IPS-NIHi7 (cell line): Measurements from ENCODE around the gene TSPAN3.

Source experiments
- DNase-seq: peaks from one replicate; pipeline ENCODE4 v3.0.0; 2012; ENCODE audit warnings: mixed read lengths; ENCODE audit errors: extremely low spot score

The TSPAN3 gene

DNA sequence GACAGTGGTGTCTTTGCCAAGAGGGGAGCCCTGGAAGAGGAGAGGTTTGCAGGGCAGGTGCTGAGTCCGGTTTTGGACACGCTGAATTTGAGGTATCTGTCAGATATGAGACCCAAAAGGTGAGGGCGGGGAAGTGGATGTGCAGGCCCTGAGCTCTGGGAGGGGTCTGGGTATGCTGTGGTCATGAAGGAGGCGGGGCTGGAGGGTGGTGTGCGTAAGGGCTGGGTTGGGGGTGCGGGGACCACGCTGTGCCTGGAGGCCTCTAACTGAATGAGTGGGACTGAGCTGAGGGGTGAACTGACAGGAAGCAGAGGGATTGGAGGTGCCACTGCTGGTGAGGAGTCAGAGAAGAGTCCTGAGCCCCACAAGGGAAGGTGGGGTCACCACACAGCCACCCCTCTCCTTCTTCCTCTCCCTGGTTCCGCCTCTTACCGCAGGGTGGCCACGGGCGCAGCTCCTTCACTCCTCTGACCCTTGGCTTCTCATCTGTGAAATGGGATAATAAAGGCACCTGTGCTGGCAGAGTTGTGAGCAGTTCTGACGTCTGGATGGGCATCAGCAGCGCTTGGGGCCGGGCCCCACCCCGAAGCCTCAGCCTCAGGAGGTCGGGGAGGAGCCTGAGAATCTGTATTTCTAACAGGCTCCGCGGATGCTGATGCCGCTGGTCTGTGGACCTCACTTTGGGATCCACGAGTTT lies 47.2 kb downstream of the TSPAN3 start:
- DNase-seq = no peak

DNA sequence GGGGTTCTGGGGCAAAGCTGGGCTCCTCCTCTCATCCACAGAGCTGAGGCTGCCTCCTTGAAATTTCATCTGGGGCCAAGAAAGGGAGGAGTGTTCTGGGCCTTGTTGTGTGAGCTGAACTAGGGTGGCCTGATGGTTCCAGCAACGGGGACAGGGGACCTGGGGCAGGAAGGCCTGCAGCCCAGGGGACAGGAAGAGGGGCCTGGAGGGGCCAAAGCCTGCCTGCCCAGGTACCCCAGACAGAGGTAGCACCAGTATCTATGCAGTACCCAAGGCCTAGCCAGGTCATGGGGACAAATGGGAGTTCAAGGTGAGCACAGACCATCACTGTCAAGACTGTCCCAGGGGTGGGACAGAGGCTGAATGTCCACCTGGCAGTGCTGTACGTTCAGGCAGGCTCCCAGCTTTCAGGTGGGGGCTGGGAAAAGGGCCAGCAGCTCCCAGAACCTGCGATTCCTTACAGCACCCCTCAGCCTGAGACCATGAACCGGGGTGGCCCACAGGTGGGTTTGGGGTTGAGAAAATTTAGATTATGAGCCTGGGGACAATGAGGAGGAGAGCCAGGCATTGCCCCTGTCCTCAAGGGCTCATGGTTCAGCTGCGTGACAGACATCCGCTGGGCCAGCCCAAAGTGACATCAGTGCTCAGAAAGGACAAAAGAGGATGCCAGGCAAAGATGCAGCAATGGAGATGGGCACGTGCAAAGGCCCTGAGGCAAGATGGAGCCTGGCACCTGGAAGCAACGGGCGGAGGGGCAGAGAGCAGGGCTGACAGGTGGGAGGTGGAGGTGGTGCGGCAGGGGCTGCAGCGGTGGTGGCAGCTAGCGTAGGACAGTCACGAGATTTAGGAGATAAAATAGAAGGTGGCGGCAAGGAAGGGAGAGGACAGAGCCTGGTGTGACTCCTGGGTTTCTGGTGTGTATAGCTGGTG lies 48.0 kb downstream of the TSPAN3 start:
- no peak for DNase-seq

DNA sequence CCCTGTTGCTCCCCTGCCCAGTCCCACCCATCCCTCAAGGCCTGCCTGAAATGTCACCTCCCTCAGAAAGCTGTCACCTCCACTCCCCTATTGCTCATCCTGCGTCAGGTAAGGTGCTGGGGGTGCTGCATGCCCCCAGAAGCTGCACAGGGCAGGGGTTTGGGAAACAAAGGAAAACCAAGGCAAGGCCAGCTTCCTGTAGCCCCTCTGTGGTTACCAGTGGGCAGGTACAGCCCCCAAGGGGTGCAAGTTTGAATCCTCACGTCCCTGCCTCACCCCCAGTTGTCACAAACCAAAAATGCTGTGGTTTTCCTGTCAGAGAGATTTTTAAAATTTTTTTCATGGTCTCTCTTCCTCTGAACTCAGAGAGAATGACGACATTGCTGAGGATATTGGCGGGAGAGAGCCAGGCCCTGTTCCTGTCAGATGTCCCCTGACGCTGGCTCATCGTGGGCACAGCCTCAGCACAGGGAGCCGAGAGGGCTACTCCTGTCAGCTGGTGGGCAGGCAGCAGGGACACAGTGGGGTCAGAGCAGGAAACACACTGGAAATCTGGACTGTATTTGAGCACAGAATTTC lies 49.0 kb downstream of the TSPAN3 start:
- no peak for DNase-seq

DNA sequence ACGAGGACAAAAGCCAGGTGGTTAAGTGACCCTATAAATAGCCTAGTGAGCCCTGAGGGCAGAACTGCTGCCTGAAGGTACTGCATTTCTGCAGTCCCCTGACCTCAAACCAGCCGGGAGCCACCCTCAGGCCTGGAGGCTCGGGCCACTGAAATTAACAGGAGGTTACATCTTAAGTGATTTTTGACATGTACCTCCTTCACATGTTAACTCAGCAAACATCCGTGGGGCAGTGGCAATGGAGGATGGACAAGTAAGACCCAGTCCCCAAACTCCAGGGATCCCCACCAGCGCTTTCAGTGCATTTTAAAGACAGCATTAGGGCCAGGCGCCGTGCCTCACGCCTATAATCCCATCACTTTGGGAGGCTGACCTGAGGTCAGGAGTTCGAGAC lies 49.8 kb downstream of the TSPAN3 start:
- no peak for DNase-seq

DNA sequence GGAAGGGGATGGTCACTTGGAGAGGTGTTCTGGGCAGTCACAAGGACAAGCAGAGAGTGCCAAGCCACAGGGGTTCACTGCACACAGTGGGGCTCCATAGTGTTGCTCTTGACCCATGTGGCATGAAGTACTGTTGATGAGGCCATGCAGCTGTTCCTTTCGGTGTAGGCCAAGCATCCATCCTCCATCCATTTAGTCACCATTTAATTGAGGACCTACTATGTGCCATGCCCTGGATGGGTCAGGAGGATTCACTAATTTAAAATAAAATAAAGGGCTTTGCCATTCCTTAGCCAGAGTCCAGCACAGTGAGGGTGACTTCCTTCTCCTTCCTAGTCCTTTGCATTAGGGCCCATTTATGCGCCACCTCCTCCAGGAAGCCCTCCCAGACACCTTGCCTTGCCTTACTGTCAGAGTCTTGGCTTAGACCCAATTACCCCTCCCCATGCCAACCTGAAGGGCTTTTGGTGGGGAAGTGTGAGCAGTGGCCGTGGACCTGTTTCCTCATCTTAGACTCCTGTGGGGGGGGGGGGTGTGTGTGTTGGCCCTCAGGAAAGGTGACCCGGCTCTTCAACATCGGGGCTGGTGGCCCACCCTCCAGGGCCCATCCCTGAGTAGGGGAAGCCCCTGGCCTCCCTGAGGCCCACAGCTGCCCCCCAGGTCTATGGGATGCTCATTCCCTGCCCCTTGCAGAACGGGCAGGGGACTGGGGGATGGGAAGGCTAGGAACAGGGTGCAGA lies 50.4 kb downstream of the TSPAN3 start:
- no peak for DNase-seq

DNA sequence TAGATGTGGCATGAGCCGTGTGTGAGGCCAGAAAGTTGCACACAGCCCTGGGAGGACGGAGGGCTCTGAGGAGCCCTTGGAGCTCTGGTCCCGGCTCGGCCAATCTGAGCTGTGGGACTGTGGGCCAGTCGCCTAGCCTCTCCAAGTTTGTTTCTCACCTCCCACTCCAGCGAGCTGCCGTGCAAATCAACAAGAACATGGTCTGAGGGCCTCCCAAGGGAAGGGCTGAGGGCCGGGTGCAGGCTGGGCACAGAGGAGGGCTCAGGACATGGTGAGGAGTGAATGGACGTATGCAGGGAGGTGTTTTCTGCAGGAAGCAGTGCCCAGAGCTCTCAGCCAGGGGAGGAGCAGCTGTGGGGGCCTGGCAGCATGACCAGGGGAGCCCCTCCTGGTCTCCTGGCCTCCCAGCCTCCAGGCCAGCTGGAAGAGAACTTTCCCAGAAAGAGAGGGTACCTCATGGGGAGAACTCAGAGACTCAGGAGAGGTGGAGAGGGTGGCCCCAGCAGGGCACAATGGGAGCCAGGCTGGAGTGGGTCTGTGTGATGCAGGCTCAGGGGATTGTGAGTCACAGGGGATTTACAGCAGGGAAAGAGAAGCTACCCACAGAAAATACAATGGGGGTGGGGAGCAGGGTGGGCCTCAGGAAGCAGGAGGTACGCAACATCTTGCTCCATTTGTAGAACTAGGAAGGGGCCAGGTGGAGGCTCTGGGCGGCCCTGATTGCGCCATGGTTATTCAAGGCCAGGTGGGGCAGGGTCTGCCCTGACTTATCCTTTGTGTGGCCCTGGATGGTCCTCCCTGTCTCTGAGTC lies 51.2 kb downstream of the TSPAN3 start:
- no peak for DNase-seq

DNA sequence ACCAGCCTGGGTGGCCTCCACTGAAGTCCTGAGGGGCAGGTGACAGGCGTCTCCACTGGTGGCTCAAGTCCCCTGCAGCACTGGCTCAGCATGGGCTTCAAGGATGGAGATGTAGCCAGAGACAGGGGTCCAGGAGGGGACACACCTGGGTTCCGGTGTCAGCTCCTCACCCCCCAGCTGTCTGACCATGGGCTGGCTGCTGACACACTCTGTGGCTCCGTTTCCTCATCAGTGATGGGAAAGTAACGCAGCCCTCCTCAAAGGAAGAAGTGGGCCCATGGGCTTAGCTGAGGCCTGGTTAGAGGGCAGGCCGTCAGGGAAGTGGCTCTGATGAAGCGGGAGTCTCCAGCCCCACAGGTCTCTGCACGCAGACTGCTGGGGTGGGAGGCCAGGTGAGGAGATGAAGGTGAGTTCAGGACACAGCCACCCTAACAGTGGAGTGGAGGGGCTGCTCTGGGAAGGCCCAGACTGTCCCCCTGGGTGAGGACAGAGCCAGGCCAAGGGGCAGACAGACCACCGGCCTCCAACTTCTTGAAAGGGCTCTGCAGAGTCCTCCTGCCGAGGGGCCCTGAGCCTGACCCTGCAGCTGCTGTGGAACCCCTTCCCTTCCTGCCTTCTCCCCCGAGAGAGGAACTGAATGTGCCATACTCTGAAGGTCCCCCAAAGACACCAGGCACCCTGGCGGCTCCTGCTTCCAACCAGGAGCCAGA lies 52.0 kb downstream of the TSPAN3 start:
- DNase-seq = no peak

DNA sequence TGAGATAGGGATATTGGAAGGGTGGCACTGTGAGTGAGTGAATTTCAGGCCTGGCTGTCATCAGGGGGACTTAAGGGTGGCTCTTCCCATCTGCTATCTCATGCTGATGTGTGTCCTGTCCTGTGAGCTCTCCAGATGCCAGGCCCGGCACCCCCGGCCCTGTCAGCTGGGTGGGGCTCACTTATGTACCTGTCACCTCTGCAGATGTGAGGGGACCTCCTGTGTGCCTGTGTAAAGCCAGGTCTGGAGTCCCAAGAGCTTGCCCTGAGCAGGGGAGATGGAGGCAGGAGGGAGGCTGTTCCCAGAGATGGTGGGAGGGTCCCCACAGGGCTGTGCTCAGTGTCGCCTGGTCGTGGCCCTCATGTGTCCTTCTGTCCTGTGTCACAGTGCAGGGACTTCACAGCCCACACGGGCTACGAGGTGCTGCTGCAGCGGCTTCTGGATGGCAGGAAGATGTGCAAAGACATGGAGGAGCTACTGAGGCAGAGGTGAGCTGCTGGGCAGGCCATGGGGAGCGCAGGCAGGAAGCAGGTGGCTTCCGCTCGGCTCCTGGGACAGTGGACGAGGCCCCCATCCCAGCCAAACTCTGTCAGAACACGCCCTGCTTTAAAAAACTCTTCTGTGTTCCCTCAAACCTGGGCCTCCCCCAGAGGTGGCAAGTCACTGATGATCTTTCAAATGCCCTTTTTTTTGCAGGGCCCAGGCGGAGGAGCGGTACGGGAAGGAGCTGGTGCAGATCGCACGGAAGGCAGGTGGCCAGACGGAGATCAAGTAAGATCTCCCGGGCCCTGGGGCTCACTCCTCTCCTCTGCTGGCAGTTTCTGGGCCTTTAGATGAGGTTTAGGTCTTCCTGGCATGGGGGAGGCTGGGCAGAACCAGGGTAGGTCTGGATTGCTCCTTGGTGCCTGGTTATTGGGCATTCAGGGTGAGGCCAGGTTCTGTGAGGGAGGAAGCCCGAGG lies 52.9 kb downstream of the TSPAN3 start:
- no peak for DNase-seq

DNA sequence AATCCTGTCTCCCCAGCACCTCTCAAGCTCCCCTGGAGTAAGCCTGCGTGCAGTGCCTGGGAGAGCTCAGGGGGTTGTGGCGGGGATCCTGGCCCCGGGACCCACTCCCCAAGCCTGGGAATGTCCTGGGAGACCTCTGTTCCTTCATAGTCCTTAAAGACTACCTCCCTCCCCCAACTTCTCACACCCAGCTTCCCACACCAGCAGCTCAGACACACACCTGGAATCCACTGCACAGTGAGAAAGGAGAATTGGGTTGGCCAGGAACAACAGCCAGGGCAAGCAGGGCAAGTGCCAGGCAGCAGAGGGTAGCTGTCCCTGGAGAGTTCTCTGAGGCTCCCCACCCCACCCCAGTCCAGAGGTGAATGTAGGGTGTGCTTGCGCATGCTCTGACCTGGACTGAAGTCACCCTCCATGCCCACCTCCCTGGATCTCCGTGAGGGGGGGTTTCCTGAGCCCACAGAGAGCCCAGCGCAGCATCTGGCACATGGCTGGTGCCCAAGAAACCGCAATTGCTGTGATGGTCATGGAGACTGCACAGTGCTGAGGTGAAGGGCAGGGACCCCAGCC lies 53.7 kb downstream of the TSPAN3 start:
- no peak for DNase-seq

DNA sequence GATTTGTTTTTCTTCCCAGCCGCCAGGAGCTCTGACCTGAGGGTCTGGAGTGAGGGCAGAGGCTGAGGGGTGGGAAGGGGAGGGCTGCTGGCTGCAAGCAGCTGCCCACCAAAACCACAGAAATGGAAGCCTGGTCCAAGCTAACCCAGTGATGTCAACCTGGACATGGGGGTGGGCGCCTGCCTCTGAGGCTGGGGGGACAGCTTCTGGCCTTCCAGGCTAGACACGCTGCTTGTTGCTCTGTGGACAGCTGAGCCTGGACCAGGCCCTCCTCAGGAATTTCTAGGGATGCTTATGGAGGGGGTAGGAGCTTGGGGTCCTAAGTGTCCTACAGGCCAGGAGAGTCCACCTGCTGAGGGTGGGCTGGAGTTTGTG lies 54.6 kb downstream of the TSPAN3 start:
- DNase-seq = no peak

DNA sequence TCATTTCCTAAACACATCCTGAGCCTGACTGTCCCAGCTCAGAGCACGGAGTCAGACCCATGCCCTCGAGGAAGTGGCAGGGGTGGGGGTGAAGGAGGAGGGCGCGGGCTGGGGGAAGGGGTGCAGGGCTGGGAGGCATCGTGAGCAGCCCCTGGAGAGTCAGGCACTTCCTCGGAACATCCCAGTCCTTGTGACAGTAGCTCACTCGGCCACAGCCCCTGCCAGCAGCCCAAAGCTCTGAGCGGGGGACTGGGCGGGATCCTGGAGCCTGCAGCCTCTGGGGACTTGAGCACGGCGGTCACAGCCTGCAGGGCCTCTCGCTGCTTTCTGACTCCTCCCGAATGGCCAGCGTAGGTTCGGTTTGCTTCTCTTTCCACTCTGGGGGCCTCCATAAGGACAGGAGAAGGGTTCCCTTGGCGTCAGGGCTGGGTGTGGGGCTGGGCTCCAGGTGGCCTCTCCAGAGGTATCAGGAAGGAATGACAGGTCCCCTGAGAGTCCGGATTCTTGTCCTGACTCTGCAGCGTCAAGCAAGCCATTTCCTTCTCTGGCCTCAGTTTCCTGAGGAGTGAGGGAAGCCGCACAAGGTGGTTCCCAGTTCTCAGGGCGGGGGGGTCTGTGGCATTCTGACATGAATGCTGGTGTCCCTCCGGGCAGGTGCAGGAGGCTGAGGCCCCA lies 55.1 kb downstream of the TSPAN3 start:
- DNase-seq = peak; percentile 43

DNA sequence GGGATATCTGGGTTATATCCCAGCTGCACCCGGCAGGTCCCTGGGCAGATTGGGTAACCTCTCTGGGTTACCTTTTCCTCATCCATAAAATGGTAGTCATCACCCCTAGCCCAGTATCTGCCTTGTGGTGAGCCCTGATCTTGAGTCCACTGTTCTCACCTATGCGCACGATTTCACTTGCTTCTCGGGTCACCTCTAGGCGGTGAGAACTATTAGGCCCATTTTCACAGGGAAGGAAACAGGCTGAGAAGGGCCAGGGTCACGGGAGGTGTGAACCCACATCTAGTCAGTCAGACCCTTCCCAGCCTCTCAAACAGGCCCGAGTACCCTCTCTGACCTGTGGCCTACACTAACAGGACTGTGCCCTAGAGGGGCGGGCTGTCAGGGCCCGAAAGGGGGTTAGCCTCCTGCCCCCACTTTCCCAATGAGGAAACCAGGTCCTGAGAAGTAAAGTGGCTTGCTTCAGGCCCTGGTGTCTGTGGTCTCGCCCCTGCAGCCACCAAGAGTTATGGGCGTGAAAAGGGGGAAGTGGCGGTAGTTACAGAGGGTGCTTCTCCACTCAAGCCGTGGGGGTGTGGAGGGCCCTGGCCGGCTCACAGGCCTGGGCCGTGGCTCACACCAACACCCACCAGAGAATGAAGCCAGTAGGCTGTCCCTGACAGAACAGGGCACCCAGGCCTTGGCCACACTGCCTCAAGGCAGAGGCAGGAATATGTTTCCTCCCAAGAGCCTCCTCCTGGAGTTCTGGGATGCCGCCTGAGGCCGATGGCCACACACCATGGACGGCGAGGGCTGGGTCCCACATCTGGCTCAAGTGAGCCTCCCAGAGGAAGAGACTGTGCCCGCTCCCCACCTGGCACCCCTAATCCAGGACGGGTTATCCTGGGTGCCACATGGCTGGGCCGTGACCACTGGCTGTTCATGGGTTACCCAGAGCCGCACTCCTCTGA lies 56.5 kb downstream of the TSPAN3 start:
- no peak for DNase-seq

DNA sequence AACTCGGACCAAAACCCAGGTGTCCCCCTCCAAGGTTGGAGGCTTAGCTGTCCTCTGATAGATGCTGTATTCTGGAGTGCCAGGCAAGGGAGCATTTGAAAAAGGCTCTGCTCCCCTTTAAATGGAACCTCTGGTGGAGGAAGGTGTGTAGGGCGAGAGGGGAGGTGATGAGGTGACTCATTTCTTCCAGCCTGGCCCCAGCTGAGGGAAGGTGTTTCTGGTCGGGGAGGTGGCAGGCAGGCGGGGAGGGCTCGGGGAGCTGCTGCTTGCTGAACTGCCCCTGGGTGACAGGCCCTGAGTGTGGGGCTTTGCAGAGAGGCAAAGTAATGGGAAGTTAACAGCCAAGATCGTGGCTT lies 57.2 kb downstream of the TSPAN3 start:
- peak; percentile 53 for DNase-seq

DNA sequence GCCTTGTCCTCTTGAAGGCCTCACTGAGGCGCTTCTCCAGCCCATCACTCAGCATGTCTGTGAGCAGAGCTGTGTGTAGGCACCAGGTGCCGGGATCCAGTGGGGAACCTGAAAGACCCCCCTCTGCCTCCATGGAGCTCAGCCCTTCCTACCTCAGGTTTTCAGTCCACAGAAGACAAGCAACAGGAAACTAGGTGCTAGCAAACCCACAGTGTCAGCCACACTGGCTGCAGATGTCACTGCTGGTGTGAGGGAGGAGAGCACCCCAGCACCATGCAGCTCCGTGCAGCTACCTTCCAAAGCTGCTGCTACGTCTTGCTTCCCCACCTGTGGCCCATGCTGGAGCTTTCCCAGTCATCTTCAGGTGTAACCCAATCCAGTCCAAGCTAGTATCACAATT lies 58.0 kb downstream of the TSPAN3 start:
- no peak for DNase-seq

DNA sequence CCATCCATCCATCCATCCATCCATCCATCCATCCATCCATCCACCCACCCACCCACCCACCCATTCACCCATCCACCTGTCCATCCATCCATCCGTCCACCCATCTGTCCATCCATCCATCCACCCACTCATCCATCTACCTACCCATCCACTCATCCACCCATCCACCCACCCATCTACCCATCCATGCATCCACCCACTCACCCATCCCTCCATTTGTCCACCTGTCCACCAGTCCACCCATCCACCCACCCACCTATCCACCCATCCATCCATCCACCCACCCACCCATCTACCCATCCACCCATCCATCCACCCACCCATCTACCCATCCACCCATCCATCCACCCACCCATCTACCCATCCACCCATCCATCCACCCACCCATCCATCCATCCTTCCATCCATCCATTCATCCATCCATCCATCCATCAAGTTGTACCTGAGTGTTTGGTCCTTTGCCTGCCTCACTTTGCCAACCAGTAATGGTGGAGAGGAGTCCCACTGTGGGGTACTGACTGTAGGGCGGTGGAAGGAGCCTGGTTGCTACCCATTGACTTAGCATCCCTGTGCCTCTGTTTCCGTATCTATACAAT lies 58.7 kb downstream of the TSPAN3 start:
- DNase-seq = no peak

DNA sequence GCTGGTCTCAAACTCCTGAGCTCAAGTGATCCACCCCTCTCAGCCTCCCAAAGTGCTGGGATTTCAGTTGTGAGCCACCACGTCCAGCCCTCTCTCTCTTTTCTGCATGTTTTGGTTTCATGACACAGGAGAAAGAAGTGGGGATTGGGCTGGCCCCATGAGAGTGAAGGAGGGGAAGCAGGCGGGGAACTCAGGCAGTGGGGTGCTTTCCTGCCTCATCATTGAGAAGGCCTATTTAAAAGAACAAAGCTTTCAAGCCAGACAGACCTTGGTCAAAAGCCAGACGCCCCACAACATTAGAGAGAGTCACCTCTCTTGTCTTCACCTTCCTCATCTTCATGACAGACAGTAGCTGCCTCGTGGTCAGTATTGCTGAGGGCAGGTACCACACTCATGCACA lies 60.1 kb downstream of the TSPAN3 start:
- no peak for DNase-seq

DNA sequence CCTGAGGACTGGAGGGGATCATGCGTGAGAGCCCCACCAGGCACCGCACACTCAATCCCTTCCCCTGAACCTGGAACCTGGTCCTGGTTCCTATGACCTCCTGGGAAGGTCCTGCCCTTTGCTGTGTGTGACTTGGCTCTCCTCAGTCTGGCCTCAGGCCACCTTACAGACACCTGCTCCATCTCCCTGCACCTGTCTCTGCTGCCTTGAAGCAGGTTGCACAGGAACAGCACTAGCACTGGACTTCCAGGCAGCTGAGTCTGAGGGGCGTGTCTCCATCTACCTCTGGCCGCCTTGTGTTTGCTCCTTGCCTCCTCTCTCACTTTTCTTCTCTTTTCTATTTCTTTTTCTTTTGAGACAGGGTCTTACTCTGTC lies 60.6 kb downstream of the TSPAN3 start:
- DNase-seq = no peak
